Activated T-helper 1 cell treated with Interleukin-2 at 50 U/mL for 16 hours (primary cell): ENCODE data around the gene DCAF11.
A peak's percentile ranks its signal among the peaks of the same experiment; 100 is the strongest.

Experiments used
- DNase-seq: peaks from one replicate; pipeline ENCODE4 v3.0.0-alpha.2; 2020; ENCODE audit warnings: low read depth

DCAF11 gene

GRCh38 chr14:24160850-24161804, 46.5 kb downstream of the DCAF11 start, which contains the start of gene IRF9:
TSS of gene IRF9 (plus strand) at chr14:24161265. CDS start at chr14:24162145, 880 bp downstream.
- DNase-seq, result peak; percentile 92

GRCh38 chr14:24162093-24162492, 47.5 kb downstream of the DCAF11 start:
- no peak for DNase-seq

- DNase-seq, result no peak
Measured at GRCh38 chr14:24164518-24164991, 50.0 kb downstream of the DCAF11 start.

- no peak for DNase-seq
Measured at GRCh38 chr14:24165785-24166184, 51.2 kb downstream of the DCAF11 start.

GRCh38 chr14:24167469-24168114, 53.0 kb downstream of the DCAF11 start:
- no peak for DNase-seq

- peak; percentile 49 for DNase-seq
Measured at GRCh38 chr14:24171422-24172260, 57.1 kb downstream of the DCAF11 start, which contains the start of gene REC8. TSS of gene REC8 (plus strand) at chr14:24172080. CDS start at chr14:24172553, 473 bp downstream.

GRCh38 chr14:24172261-24172860, 57.8 kb downstream of the DCAF11 start:
- no peak for DNase-seq

GRCh38 chr14:24172871-24173281, 58.3 kb downstream of the DCAF11 start:
- no peak for DNase-seq
